Mesothelial cell of epicardium (in vitro differentiated cells): ENCODE results near the gene CTNNA2. TPM values are rescaled to one million over a fixed set of nuclear protein-coding genes. Genes with fewer than 3 reads are reported as not detected.

Experiments
- DNase-seq, 2 experiments: peaks; one replicate each; pipeline ENCODE4 v3.0.0; 2021; ENCODE audit warnings: low spot score in 2 of 2; ENCODE audit not compliant: unreplicated experiment in 2 of 2
- H3K27ac Mint-ChIP-seq: 2 replicates; pipeline ENCODE4 v1.8.0; 2021; ENCODE audit warnings: mixed read lengths
- H3K27me3 Mint-ChIP-seq: 2 replicates; pipeline ENCODE4 v1.8.0; 2021; ENCODE audit warnings: low read depth, mixed read lengths
- H3K36me3 Mint-ChIP-seq: 2 replicates; pipeline ENCODE4 v1.8.0; 2021; ENCODE audit warnings: mixed read lengths
- H3K4me1 Mint-ChIP-seq: 2 replicates; pipeline ENCODE4 v1.8.0; 2021; ENCODE audit warnings: mixed read lengths
- H3K4me3 Mint-ChIP-seq: 2 replicates; pipeline ENCODE4 v1.8.0; 2021; ENCODE audit warnings: mild to moderate bottlenecking, moderate library complexity, mixed read lengths
- H3K9me3 Mint-ChIP-seq: 2 replicates; pipeline ENCODE4 v1.8.0; 2021; ENCODE audit warnings: mixed read lengths
- CTCF ChIP-seq: fragments of 200-600 bp; sonication (generic); IDR thresholded peaks from one replicate; pipeline ENCODE4 v1.5.0; 2021; ENCODE audit warnings: antibody characterized with exemption; ENCODE audit not compliant: unreplicated experiment
- total RNA-seq: library from RNA; stranded (reverse); gene quantifications from 3 replicates; pipeline ENCODE4 v1.2.1, GENCODE V29; 2021

The CTNNA2 gene
- total RNA-seq, 1 donor from 2014 or later: 4.9 TPM

- Mint-ChIP-seq H3K4me1 (peaks cover 7% of the 10 kb centered on the region), H3K4me3 (no peak overlapping the region), H3K9me3 (peaks cover 5% of the 10 kb centered on the region), H3K27ac (no peak overlapping the region), H3K36me3 (no peaks in the 10 kb centered on the region), H3K27me3 (peaks cover 8% of the 10 kb centered on the region)
- no peak for DNase-seq
- TF ChIP-seq CTCF: no peak
These were observed 745.5 kb downstream of the CTNNA2 start for GRCh38 chr2:80258341-80258740.

GRCh38 chr2:80258793-80259192 lies 745.9 kb downstream of the CTNNA2 start:
- no peaks in the 10 kb centered on the region for H3K36me3 Mint-ChIP-seq
- peaks cover 8% of the 10 kb centered on the region for H3K27me3 Mint-ChIP-seq
- H3K9me3 Mint-ChIP-seq: peaks cover 5% of the 10 kb centered on the region
- no peak for TF ChIP-seq CTCF
- H3K4me3 Mint-ChIP-seq: no peak overlapping the region
- peaks cover 7% of the 10 kb centered on the region for H3K4me1 Mint-ChIP-seq
- H3K27ac Mint-ChIP-seq: no peak overlapping the region
- no peak for DNase-seq

- Mint-ChIP-seq H3K4me1 (peaks cover 7% of the 10 kb centered on the region), H3K9me3 (peaks cover 5% of the 10 kb centered on the region), H3K4me3 (no peak overlapping the region), H3K36me3 (no peaks in the 10 kb centered on the region), H3K27me3 (peaks cover 8% of the 10 kb centered on the region), H3K27ac (no peak overlapping the region)
- TF ChIP-seq CTCF: no peak
- DNase-seq: no peak
These were observed 746.4 kb downstream of the CTNNA2 start for GRCh38 chr2:80259292-80259691.

- Mint-ChIP-seq H3K4me3 (no peak overlapping the region), H3K27ac (no peak overlapping the region), H3K36me3 (no peaks in the 10 kb centered on the region), H3K27me3 (peaks cover 20% of the 10 kb centered on the region), H3K9me3 (peaks cover 7% of the 10 kb centered on the region), H3K4me1 (peaks cover 14% of the 10 kb centered on the region)
- TF ChIP-seq CTCF: no peak
- no peak for DNase-seq
These were observed 753.4 kb downstream of the CTNNA2 start for GRCh38 chr2:80266231-80266630.

- no peak for TF ChIP-seq CTCF
- DNase-seq: no peak
- no peak overlapping the region for H3K4me3 Mint-ChIP-seq
- no peak overlapping the region for H3K27ac Mint-ChIP-seq
- H3K36me3 Mint-ChIP-seq: no peaks in the 10 kb centered on the region
- H3K27me3 Mint-ChIP-seq: peaks cover 23% of the 10 kb centered on the region
- peaks cover 3% of the 10 kb centered on the region for H3K9me3 Mint-ChIP-seq
- peaks cover 18% of the 10 kb centered on the region for H3K4me1 Mint-ChIP-seq
These were observed 757.0 kb downstream of the CTNNA2 start for GRCh38 chr2:80269806-80270205.

GRCh38 chr2:80280598-80280997 lies 767.7 kb downstream of the CTNNA2 start:
- no peak overlapping the region for H3K4me3 Mint-ChIP-seq
- TF ChIP-seq CTCF: no peak

More at GRCh38 chr2:80280598-80280997, 767.7 kb downstream of the CTNNA2 start:
- Mint-ChIP-seq H3K4me1 (no peaks in the 10 kb centered on the region), H3K36me3 (peaks cover 1% of the 10 kb centered on the region), H3K27ac (no peak overlapping the region), H3K27me3 (peaks cover 8% of the 10 kb centered on the region), H3K9me3 (peaks cover 14% of the 10 kb centered on the region)
- DNase-seq: no peak
